Measurements from ENCODE around the gene ATP13A1.

Gene ATP13A1

DNA sequence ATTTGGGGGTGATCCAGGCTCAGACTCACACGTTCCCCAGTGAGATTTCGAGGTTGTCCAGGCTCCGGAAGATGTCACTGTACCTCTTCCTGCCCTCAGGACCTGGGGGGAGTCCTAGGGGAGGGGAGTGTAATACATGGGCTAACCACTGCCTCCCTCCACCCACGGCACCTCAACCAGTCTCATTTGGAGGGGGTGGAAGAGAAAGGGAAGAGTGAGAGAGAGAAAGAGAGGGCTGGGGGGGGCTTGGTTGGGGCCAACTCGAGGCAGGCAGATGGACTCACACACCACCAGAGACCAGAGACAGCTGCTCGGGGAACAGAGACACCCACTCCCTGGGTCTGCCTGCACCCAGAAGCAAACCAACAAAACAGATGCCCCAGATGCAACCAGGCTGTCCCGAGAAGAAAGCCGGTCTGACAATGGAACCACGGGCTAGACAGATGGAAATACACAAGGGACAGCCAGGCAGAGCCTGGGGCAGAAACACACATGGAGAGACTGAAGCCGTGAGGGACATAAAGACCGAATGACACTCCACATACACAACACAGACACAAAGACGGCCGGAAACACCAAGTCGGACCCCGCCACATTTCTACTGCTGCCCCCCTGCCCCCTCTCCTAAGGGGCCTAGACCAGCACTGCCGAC lies 20.8 kb downstream of the ATP13A1 start:
- no peak for DNase-seq

DNA sequence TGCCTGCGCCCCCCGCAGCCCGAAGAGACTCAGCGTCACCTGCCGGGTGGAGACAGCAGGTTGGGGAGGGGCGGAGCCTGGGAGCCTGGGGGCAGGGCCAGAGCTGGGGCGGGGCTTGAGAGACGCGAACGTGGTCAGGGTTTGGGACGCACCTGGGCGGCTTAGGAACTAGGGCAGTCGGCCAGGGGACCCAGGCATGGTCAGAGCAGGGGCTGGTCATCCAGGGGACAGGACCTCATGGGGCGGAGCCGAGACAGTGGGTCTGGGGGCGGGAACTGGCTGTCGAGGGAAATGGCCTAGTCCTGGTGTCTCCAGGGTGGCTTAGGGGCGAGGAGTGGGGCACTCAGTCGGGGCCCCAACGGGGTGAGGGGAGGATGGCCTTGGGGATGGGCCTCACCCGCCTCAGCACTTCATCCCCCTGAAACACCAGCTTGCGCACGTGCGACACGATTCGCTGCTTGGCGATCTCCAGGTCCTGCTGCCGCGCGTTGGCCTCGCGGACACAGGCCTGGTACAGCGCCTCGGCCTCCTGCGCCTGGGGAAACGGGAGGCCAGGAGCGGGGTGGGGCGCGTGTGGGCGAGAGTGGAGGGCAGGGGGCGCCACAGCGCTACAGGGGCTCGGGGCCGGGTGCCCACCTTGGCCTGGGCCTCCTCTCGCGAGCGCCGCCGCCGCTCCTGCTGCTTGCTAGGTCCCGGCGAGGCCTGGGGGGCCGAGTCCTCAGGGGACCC lies 25.8 kb downstream of the ATP13A1 start:
- DNase-seq, result no peak

DNA sequence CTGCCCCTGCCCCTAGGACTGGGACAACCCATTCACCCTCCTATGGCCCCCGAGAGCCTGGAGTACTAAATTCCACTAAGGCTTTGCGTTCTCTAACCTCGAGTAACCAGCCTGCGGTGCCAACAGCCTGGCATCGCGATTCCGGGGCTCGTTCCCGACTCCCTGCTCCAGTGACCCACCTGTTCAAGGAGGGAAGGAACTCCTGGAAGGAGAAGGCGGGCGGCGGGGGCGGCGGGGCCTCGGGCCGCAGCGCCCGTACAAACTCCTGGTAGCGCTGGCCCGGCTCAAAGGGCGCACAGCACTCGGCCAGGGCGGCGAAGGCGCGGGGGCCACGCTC lies 26.3 kb downstream of the ATP13A1 start:
- DNase-seq, result no peak

DNA sequence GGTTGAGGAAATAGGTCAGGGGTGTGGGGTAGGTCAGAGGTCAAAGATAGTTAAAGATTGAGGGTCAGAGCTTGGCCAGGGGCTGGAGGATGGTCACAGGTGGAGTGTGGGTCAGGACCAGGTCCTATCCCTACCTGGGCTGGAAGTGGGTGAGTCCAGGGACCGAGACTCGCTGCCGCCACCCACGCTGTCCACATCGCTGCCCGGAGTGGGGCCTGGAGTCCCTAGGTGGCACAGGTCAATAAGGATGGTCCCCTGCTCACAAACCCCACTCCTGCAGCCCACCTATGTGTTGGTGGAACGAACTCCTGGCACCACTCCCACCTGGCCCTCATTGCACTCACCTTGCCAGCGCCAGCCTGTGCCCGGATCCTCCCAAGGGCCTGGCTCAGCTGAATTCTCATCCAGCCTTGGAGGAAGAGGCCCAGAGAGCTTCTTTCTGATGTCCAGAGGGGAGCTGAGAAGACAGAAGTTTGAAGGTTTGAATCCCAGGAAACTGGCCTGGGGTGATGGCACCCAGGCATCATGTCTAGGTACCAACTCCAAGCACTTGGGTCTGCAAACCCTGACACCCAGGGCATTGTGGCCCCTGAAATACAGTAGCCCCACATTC lies 26.8 kb downstream of the ATP13A1 start:
- no peak for DNase-seq

DNA sequence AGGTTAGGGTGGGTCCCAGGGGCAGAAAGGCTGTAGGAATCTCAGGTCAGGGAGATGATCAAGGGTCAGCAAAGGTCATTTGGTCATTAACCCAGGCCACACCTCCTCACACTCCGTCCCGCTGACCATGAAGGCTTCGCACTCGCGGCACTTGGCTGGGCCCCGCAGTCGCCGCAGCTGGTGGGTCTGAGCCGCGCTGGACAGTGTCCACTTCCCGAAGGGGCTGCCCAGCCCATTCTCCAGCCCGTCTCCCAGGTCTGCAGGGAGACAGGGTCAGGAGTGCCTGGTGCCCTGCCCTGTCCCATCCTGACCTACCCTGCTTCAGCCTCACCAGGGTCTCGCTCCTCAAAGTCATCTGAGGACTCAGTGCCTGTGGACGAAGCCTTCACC lies 28.2 kb downstream of the ATP13A1 start:
- DNase-seq, result no peak

DNA sequence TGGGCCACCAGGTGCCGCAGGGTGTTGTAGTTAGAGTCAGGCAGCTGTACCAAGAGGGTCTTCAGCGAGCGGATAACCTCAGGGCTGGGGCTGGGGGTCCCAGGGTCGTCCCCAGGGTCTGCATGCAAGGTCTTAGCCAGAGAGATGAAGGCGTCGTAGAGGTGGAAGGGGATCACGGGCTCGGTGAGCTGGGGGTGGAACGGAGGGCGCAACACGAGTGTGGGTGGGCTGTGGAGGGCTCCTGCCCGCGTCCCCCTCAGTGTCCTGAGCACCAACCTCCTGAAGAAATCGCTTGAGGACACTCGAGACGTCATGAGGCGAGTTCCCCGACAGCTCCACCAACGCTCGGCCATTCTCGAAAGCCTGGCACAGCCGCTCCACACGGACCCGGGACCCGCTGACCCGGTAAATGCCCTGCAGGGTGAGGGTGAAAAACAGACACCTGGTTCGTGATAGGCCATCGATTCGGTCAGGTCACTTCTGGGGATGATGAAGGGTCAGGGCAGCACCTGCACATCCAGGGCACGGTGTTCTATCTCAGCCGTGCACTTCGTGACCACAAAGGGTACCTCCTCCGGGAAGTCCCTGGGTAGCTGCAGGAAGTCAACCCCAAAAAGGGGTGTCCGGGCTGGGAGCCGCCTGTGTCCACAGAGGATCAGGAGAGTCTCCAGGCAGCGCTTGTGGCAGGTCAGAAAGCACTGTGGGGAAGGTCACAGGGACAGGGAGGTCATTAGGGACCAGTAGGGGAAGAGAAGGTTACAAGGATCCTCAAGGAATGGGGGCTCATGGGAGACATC lies 28.8 kb downstream of the ATP13A1 start:
- no peak for DNase-seq

DNA sequence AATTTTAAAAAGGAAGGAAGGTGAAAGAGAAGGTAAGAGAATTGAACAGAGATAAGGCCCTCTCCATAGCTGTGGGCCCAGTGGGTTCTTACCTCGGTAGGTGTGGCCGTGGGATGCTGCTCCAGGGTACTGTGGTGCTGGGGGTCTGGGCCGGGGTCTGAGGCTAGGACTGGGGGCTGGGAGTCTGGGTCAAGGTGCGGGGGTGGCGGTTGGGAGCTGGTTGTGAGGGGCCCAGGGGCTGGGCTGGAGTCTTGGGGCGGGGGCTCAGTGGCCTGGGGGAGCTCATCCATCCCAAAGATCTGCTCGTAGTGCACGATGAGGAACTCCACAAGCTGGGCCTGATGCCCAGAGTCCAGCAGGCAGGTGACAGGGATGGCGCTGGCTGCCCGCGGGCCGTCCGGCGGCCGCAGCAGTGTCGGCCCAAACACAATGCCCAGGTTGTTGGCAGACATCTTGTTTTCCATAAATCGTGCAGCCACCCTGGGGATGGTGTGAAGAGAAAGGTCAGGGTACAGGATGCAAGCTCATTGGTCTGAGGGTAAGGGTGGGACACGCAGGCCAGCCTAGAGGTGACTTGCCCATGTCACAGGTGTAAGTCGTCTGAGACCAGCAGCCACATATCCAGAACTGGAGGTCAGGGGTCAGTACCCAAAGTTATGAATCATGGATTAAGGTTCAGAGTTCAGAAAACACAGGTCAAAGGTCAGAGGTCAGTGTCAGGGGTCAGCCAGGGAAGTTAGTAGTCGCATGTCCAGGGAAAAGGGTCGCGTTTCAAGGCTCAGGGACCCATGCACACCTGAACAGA lies 29.6 kb downstream of the ATP13A1 start:
- DNase-seq, result no peak

DNA sequence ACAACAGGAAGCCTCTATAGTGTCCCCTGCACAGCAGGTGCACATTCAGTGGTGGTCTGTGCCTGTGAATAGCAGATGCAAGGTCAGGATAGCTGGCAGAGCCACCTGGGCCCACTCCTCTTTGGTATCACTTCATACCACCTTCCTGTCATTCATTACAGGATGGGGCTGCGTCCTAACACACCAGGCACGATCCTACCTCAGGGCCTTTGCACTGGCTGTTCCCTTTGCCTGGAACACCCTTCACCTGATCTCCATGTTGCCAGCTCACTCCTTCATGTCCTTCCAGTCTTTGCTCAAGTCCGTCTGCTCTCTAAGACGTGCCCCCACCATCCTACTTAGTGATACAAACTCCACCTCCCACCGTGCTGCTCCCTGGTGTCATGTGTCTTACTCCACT lies 30.8 kb downstream of the ATP13A1 start:
- DNase-seq, result no peak

DNA sequence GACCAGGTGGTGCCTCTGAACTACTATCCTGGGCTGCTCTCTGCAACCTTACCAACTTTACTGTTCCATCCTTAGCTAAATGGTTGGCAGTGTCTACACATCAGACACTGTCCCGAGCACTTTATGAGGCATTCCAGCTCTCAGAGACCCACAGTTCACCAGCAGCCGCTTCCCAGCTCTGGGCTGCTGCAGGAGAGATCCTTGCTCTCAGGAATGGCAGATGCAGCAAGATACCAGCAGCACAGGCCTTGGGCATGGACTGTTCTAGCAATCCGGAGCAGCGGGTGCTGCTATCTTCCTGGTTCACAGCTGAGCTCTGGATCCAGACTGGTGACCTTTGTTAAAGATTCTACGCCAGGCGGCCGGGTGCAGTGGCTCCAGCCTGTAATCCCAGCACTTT lies 32.1 kb downstream of the ATP13A1 start:
- no peak for DNase-seq

DNA sequence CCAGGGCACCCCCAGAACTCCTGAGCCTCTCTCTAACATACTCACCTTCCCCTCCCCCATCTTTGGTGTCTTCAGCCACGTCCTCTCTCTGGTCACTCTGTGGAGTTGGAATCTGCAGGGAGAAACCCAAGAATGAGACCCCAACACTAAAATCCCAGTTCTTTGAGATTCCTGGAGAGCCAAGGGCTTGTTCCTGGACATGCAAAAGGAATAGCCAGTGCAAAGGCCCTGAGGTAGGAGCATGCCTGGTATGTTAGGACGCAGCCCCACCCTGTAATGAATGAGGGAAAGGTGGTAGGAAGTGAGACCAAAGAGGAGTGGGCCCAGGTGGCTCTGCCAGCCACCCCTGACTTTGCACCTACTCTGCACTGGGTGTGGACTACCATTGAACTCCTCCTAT lies 33.0 kb downstream of the ATP13A1 start:
- no peak for DNase-seq

DNA sequence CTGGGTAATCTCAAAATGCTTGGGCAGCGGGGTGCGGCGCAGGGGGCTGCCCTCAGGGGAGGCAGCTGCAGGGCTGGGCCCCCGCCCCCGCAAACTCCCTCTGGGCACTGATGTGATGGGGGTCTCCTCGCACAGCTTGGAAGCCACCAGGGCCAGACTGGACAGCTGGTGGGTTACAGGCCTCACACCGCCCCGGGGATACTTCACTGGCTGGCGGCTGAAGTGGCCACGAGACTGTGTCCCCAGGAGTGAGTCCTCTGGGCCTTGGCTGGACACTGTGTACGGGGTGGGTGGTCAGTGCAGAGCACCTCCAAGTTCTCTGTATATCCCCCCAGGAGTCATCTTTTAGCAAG lies 33.4 kb downstream of the ATP13A1 start:
- no peak for DNase-seq

DNA sequence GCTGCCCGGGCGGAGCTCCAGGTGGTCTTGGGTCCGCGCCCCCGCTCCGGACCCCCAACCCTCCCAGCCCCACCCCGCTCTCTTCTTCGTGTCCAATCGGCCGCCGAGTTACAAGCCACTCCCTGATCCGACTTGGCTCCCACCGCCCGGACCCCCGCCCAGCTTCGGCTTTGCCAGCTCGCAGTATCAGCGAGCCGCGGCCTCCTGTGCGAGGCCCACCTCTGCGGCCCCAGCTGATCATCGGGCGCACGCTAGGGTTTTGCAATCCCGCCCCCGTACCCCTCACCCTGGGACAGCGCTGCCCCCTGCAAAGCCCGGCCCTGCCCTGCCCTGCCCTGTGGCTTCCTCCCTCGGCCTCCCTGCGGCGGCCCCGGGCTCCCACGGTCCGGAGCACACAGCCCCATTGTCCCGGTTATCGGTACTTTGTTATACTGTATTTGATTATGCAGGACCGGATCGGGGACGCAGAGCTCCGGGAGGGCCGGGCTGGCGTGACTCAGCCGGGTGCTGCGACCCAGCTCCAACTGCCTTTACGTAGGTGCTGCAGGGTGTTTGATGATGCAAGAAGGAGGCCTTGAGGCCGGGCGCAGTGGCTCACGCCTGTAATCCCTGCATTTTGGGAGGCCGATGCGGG lies 34.9 kb downstream of the ATP13A1 start:
- DNase-seq, result peak; percentile 70

DNA sequence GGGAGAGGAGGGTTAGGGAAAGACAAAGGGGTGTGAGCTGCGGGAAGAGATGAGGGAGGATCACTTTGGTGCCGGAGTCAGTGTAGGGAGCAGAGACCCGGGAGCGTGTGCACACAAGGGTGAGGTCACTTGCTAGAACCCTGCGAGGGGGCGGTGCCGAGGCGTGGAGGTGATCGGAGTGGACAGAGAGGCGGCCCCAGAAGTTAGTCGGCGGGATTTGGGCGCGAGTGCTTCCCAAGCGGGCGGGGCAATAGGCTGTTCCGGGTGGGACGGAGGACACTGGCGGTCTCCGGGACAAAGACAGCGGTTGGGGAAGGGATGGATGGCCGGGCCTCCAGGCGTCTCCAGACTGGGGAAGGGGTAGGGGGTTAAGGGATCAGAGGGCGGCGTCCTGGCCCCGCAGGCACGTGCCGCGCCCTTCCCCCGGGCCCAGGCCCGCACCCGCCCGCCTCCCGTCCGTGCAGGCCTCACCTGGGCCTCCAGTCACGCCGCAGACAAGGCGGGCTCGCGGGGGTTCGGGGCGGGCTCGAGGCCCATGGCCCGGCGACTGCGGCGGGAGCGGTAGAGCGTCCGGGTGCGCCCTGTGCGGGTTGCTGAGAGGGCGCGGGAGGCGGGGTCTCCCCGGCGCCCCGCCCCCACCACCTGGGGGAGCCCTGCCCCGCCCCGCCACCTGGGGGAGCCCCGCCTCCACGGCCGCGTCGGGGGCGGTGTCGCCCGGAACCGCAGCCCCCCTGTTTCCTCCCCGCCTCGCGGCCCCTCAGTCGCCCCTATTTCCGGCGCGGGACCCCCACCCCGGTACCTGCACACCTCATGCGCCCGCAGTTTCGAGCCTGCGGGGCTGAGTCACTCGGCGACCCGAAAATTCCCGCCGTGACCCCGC lies 35.6 kb downstream of the ATP13A1 start, which contains the start of gene LPAR2:
LPAR2 (minus strand) TSS at position 600 of the 880 bp plus-strand sequence. CDS start 945 bp downstream, outside the sequence.
- peak; percentile 76 for DNase-seq

DNA sequence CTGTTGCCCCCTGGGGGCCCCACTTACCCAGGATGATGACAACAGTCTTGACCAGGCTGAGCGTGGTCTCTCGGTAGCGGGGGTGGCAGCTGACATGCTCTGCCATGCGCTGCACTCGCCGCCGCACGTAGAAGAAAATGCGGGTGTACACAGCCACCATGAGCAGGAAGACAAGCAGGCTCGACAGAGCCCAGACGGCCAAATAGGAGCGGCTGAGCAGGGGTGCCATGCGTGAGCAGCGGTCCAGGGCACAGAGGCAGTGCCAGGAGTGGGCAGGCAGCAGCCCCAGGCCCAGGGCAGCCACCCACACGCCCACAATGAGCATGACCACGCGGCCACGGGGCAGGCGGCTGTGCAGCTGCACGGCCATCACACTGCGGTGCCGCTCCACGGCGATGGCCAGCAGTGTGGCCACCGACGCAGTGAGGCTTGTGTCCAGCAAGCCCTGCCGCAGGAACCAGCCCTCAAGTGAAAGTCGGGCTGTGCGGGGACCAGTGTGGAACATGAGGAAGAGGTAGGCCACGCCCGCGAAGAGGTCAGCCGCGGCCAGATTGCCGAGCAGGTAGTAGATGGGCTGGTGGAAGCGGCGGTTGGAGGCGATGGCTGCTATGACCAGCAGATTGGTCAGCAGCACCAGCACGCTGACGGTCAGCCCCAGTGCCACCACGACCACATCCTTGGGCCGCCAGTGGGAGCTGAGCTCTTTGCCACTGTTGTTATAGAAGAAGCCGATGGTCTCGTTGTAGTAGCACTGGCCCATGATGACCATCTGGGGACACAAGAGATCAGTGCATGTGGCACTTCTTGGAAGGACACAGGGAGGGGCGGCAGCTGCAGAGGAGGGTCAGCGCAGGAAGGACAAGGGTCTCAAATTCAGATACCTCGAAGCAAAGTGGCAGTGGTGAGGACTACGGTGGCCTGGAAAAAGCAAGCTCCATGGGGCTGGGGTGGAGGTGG lies 36.7 kb downstream of the ATP13A1 start:
- DNase-seq, result no peak

DNA sequence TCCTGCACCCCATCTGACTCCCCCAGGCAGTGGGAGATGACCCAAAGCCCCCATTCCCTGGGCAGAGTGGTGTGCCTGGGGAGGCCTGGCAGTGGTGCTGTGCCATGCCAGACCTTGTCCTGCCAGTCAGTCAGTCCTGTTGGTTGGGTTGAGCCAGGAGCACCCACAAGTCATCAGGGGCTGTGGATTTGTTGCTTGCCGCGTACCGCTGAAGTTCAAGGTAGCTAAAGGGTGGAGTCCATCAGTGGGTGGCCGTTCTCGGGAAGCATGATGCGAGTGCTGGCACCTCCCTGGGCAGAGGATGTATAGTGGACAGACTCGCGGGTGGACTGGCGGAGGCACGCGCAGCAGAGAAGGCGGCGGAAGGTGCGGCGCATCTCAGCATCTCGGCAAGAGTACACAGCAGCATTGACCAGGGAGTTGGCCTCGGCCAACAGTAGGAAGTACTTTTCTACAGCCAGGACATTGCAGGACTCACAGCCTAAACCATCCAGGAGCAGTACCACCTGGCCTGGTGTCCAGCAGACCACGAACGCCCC lies 39.4 kb downstream of the ATP13A1 start:
- DNase-seq, result no peak

DNA sequence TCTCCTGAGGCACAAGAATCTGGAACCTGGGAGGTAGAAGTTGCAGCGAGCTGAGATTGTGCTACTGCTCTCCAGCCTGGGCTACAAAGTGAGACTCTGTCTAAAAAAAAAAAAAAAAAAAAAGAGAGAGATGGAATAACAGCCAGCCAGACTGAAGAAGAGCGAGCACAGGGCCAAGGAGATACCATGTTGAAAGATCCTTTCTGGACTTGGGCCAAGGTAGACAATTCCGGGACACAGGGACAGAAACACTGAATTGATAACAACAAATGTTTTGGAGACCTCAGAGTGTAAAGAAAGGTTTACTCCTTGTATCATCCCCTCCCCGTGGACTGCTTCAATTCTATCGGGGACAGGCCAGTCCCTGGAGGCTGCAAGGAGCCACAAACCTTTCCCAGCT lies 40.1 kb downstream of the ATP13A1 start:
- DNase-seq, result no peak

DNA sequence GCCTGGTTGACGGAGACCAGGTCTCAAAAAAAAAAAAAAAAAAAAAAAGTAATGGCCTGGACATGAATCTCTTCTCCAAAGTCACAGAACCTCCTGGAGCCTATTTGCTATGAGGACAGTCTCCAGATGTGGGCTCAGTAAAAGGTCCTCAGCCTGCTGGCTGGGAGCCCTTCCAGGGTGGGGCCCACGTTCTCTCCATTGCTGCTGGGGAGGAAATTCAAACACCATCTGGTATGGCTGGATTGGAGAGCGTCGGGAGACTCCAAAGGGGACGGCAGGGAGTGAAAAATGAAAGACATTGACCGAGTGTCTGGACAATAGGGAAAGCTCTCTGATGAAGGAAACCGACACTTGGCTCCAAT lies 43.6 kb downstream of the ATP13A1 start:
- no peak for DNase-seq

DNA sequence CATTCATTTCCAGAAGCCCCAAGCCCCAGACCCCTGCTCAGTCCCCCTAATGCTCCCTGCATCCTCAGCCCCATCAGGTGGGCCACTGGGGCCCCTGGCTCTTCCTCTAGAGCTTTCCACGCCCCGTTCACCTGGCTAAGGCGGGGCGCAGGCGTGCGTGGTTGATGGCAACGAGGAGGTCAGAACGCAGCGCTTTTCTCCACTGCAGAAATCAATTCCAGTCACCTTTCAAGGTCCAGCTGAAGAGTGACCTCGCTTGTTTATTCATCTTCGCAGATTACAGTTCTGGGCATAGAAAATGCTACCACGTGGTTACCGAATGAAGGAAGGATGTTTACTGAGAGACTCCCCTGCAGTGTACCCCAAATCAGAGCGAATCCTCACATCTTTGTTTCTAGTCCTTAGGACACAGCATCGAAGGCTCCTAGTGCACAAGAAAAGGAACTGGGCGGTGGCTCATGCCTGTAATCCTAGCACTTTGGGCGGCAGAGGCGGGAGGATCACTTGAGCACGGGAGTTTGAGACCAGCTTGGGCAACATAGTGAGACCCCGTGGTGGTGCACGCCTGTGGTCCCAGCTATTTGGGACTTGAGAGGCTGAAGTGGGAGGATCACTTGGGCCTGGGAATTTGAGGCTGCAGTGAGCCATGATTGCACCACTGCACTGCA lies 44.2 kb downstream of the ATP13A1 start:
- no peak for DNase-seq
